PFSK-1 (cell line): ENCODE results near the gene SGPL1.

Source experiments
- FOXP2 ChIP-seq: optimal IDR thresholded peaks from 2 replicates; pipeline ENCODE3; 2011; ENCODE audit warnings: borderline replicate concordance, control low read depth, inconsistent platforms; ENCODE audit not compliant: insufficient read depth; ENCODE audit errors: extremely low read length, extremely low read depth
- POLR2AphosphoS5 ChIP-seq: IDR thresholded peaks from 2 replicates; pipeline ENCODE4 v1.6.1; 2012; ENCODE audit warnings: low read depth, mild to moderate bottlenecking, control low read depth, low read length, moderate library complexity
- REST ChIP-seq, 2 experiments: IDR thresholded peaks; 2 replicates each; pipeline versions ENCODE4 v1.6.1 to v1.8.0; 2011 to 2012; ENCODE audit warnings: low read depth in 2 of 2, low read length in 2 of 2, control low read depth in 1 of 2, inconsistent platforms in 1 of 2, mild to moderate bottlenecking in 1 of 2, moderate library complexity in 1 of 2; ENCODE audit not compliant: insufficient read depth in 1 of 2
- SIN3A ChIP-seq: IDR thresholded peaks from 2 replicates; pipeline ENCODE4 v1.6.1; 2012; ENCODE audit warnings: mild to moderate bottlenecking, low read length, moderate library complexity, borderline replicate concordance; ENCODE audit not compliant: insufficient read depth
- TAF1 ChIP-seq: IDR thresholded peaks from 2 replicates; pipeline ENCODE4 v1.6.1; 2012; ENCODE audit warnings: low read length, control low read depth, borderline replicate concordance; ENCODE audit not compliant: insufficient read depth

SGPL1 gene

GRCh38 chr10:70912556-70912955 lies 96.8 kb downstream of the SGPL1 start:
- TF ChIP-seq SIN3A: no peak
- no peak for TF ChIP-seq POLR2AphosphoS5
- no peak for TF ChIP-seq FOXP2
- no peak for TF ChIP-seq REST (IDR thresholded peaks at IDR 0.05; ENCODE audit: insufficient read depth in 1 of 2, low read depth in 2 of 2, low read length in 2 of 2)
- TF ChIP-seq TAF1: no peak

- no peak for TF ChIP-seq POLR2AphosphoS5
- TF ChIP-seq TAF1: no peak
- no peak for TF ChIP-seq REST (IDR thresholded peaks at IDR 0.05; ENCODE audit: insufficient read depth in 1 of 2, low read depth in 2 of 2, low read length in 2 of 2)
- no peak for TF ChIP-seq FOXP2
- TF ChIP-seq SIN3A: no peak
Measured at GRCh38 chr10:70913191-70913892, 97.6 kb downstream of the SGPL1 start.

GRCh38 chr10:70913893-70914240 lies 98.1 kb downstream of the SGPL1 start:
- TF ChIP-seq SIN3A (no peak), TAF1 (no peak), REST (IDR thresholded peaks at IDR 0.05; ENCODE audit: insufficient read depth in 1 of 2, low read depth in 2 of 2, low read length in 2 of 2) (no peak), POLR2AphosphoS5 (no peak), FOXP2 (no peak)

- TF ChIP-seq FOXP2: no peak
- TF ChIP-seq TAF1: no peak
- TF ChIP-seq POLR2AphosphoS5: no peak
- no peak for TF ChIP-seq REST (IDR thresholded peaks at IDR 0.05; ENCODE audit: insufficient read depth in 1 of 2, low read depth in 2 of 2, low read length in 2 of 2)
- no peak for TF ChIP-seq SIN3A
Measured at GRCh38 chr10:70914316-70914864, 98.6 kb downstream of the SGPL1 start.
